ENCODE data around the gene TFPI. TPM values are rescaled to one million over a fixed set of nuclear protein-coding genes. Genes with fewer than 3 reads are reported as not detected.
A peak's percentile ranks its signal among the peaks of the same experiment; 100 is the strongest.

TFPI gene
- total and polyA plus RNA-seq, 2 experiments from 2014 or later, result 79.9 to 122 TPM

- Histone ChIP-seq H3K79me2 (no peaks in the 10 kb centered on the region), H3K27ac (no peak overlapping the region), H3K9me3 (ENCODE audit: low read depth) (no peaks in the 10 kb centered on the region), H3K9me2 (replicated peaks; ENCODE audit: insufficient read depth) (no peaks in the 10 kb centered on the region), H3K4me3 (no peak overlapping the region), H3K4me1 (ENCODE audit: insufficient read depth) (peaks cover 13% of the 10 kb centered on the region), H3K36me3 (replicated peaks; ENCODE audit: insufficient read depth, low read depth) (no peaks in the 10 kb centered on the region), H2AFZ (peak overlapping the region; percentile 55), H3K4me2 (peak overlapping the region; percentile 54), H3K27me3 (no peaks in the 10 kb centered on the region), H4K20me1 (ENCODE audit: insufficient read depth, poor library complexity, severe bottlenecking) (no peaks in the 10 kb centered on the region)
- TF ChIP-seq EZH2 (IDR thresholded peaks at IDR 0.05; ENCODE audit: borderline replicate concordance), result no peak
- TF ChIP-seq EZH2phosphoT487 (IDR thresholded peaks at IDR 0.05; ENCODE audit: low read depth, severe bottlenecking, unreplicated experiment), result no peak
- TF ChIP-seq, protein P1, sequence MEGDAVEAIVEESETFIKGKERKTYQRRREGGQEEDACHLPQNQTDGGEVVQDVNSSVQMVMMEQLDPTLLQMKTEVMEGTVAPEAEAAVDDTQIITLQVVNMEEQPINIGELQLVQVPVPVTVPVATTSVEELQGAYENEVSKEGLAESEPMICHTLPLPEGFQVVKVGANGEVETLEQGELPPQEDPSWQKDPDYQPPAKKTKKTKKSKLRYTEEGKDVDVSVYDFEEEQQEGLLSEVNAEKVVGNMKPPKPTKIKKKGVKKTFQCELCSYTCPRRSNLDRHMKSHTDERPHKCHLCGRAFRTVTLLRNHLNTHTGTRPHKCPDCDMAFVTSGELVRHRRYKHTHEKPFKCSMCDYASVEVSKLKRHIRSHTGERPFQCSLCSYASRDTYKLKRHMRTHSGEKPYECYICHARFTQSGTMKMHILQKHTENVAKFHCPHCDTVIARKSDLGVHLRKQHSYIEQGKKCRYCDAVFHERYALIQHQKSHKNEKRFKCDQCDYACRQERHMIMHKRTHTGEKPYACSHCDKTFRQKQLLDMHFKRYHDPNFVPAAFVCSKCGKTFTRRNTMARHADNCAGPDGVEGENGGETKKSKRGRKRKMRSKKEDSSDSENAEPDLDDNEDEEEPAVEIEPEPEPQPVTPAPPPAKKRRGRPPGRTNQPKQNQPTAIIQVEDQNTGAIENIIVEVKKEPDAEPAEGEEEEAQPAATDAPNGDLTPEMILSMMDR (IDR thresholded peaks at IDR 0.05; ENCODE audit: poor library complexity), result peak; percentile 83
- DNase-seq (ENCODE audit: low spot score), result peak; percentile 60
- WGBS (ENCODE audit: low lambda C conversion rate, missing lambda C conversion rate), result 16% methylated on average over 4 of the region's 4 CpGs
Measured at GRCh38 chr2:187581125-187581896, 27.1 kb upstream of the TFPI start.

DNA sequence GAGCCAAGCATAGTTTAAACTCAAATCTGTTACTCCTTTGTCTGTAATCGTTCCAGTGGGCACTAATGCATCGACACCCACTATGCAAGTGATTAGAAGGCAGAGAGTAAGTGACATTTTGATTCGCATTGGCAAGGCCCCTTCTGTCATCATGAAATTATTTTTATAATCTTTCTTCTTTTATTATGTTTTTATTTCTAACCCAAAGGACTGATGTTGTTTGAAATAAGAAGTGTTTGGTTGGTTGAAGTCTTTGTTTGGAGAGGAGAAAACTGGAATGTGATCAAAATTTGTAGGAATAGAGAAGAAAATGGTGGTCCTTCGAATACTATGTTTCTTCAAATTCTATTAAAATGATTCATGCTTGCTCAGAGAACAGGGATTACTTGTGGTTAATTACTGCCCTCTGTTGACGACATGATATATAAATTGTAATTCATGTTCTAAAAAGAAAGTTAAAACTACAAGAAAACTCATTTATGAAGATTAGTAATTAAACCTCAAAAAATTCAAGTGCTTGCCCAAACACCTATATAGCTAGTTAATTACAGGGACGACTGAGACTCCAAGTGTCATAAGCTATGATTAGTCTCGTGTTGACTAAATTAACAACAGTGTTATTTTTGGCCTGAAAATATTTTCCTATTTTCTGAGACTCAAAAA is 26.4 kb upstream of the TFPI start:
- peak overlapping the region; percentile 54 for H3K4me2 ChIP-seq
- peak overlapping the region; percentile 51 for H2AFZ ChIP-seq
- no peaks in the 10 kb centered on the region for H3K36me3 ChIP-seq (replicated peaks; ENCODE audit: insufficient read depth, low read depth)
- H3K27me3 ChIP-seq, result no peaks in the 10 kb centered on the region
- no peak for TF ChIP-seq EZH2 (IDR thresholded peaks at IDR 0.05; ENCODE audit: borderline replicate concordance)
- TF ChIP-seq, protein P1 (IDR thresholded peaks at IDR 0.05; ENCODE audit: poor library complexity), result peak; percentile 62
- no peak overlapping the region for H3K4me3 ChIP-seq
- H3K4me1 ChIP-seq (ENCODE audit: insufficient read depth), result peaks cover 20% of the 10 kb centered on the region
- H3K9me3 ChIP-seq (ENCODE audit: low read depth), result no peaks in the 10 kb centered on the region
- no peaks in the 10 kb centered on the region for H4K20me1 ChIP-seq (ENCODE audit: insufficient read depth, poor library complexity, severe bottlenecking)
- no peaks in the 10 kb centered on the region for H3K9me2 ChIP-seq (replicated peaks; ENCODE audit: insufficient read depth)
- WGBS (ENCODE audit: low lambda C conversion rate, missing lambda C conversion rate), result 37% methylated on average over 7 of the region's 7 CpGs
- no peaks in the 10 kb centered on the region for H3K79me2 ChIP-seq
- no peak overlapping the region for H3K27ac ChIP-seq
- peak; percentile 72 for DNase-seq (ENCODE audit: low spot score)

DNA sequence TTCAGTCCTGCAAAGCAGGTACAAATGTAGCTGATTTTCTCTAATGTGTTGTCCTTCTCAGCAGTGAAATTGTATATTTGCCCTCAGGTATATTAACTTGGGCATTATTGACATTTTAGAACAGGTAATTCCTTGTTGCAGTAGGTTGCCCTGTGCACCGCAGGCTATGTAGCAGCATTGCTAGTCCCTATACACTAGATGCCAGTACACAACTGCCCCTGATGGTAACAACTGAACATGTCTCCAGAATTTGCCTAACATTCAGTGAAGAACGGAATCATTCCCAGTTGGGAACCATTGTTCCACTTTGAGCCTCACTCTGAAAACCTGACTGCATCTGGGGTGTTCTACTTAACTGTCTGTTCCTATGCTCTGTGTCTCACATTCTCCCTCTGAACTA is 23.1 kb upstream of the TFPI start:
- no peaks in the 10 kb centered on the region for H3K9me3 ChIP-seq (ENCODE audit: low read depth)
- no peak overlapping the region for H3K27ac ChIP-seq
- H2AFZ ChIP-seq, result no peak overlapping the region
- H3K4me1 ChIP-seq (ENCODE audit: insufficient read depth), result peaks cover 27% of the 10 kb centered on the region
- H3K4me3 ChIP-seq, result no peak overlapping the region
- no peaks in the 10 kb centered on the region for H4K20me1 ChIP-seq (ENCODE audit: insufficient read depth, poor library complexity, severe bottlenecking)
- no peaks in the 10 kb centered on the region for H3K9me2 ChIP-seq (replicated peaks; ENCODE audit: insufficient read depth)
- 45% methylated on average over 2 of the region's 2 CpGs for WGBS (ENCODE audit: low lambda C conversion rate, missing lambda C conversion rate)
- peak; percentile 16 for DNase-seq (ENCODE audit: low spot score)
- no peaks in the 10 kb centered on the region for H3K36me3 ChIP-seq (replicated peaks; ENCODE audit: insufficient read depth, low read depth)
- peak overlapping the region; percentile 41 for H3K4me2 ChIP-seq
- H3K27me3 ChIP-seq, result no peaks in the 10 kb centered on the region
- TF ChIP-seq, protein P1 (IDR thresholded peaks at IDR 0.05; ENCODE audit: poor library complexity), result peak; percentile 6
- no peak for TF ChIP-seq EZH2phosphoT487 (IDR thresholded peaks at IDR 0.05; ENCODE audit: low read depth, severe bottlenecking, unreplicated experiment)
- TF ChIP-seq EZH2 (IDR thresholded peaks at IDR 0.05; ENCODE audit: borderline replicate concordance), result no peak
- H3K79me2 ChIP-seq, result no peaks in the 10 kb centered on the region

Measured in hepatocyte (in vitro differentiated cells).